ENCODE data around the gene INHBC.

DNA sequence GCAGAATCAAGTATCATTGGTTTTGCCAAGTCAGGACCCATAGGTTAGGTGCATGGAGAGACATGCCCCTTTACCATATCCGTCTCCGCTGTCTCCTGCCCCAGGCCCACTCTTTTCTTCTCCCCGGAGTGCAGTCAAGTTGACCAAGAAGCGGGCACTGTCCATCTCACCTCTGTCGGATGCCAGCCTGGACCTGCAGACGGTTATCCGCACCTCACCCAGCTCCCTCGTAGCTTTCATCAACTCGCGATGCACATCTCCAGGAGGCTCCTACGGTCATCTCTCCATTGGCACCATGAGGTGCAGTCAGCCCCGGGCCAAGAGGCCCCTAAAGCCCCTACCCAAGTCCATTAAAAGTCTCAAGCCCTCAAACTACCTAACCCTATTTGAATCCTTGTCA is 30.0 kb downstream of the INHBC start:
- TF ChIP-seq POLR2A (IDR thresholded peaks at IDR 0.05) = no peak
- TF ChIP-seq, protein P1, sequence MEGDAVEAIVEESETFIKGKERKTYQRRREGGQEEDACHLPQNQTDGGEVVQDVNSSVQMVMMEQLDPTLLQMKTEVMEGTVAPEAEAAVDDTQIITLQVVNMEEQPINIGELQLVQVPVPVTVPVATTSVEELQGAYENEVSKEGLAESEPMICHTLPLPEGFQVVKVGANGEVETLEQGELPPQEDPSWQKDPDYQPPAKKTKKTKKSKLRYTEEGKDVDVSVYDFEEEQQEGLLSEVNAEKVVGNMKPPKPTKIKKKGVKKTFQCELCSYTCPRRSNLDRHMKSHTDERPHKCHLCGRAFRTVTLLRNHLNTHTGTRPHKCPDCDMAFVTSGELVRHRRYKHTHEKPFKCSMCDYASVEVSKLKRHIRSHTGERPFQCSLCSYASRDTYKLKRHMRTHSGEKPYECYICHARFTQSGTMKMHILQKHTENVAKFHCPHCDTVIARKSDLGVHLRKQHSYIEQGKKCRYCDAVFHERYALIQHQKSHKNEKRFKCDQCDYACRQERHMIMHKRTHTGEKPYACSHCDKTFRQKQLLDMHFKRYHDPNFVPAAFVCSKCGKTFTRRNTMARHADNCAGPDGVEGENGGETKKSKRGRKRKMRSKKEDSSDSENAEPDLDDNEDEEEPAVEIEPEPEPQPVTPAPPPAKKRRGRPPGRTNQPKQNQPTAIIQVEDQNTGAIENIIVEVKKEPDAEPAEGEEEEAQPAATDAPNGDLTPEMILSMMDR (IDR thresholded peaks at IDR 0.05) = no peak
